OCI-LY7 (cell line): Measurements from ENCODE around the gene CRELD2. TPM values are rescaled to one million over a fixed set of nuclear protein-coding genes. Genes with fewer than 3 reads are reported as not detected.

Source experiments
- BruUV-seq: library from RNA; stranded (reverse); fragments of 400-500 nt; replicated peaks from 2 replicates; lab custom pipeline; 2021; lab: Mats Ljungman, UMichigan
- CTCF ChIA-PET: fragments of 300-600 bp; sonication (Branson Sonifier 250); formaldehyde crosslinking; loops from one replicate; lab custom pipeline; 2022; ENCODE audit warnings: antibody characterized with exemption; ENCODE audit not compliant: unreplicated experiment; lab: Charles Lee
- POLR2A ChIA-PET: fragments of 300-600 bp; sonication (Branson Sonifier 250); formaldehyde crosslinking; loops from one replicate; lab custom pipeline; 2022; ENCODE audit warnings: antibody characterized with exemption; lab: Charles Lee
- DNase-seq: peaks from one replicate; pipeline ENCODE4 v3.0.0-alpha.2; 2015; ENCODE audit warnings: low spot score
- H2AFZ ChIP-seq: fragments of 200-600 bp; sonication (generic), shearing (Covaris generic); 2 replicates; pipeline ENCODE4 v1.6.1; 2014; ENCODE audit warnings: mild to moderate bottlenecking, antibody characterized with exemption, low read length, moderate library complexity
- H3K27ac ChIP-seq: fragments of 200-600 bp; sonication (generic); 2 replicates; pipeline ENCODE4 v1.5.1; 2014; ENCODE audit warnings: mixed run types, low read depth, mild to moderate bottlenecking, moderate library complexity, low read length, inconsistent platforms; ENCODE audit not compliant: poor library complexity, severe bottlenecking
- H3K36me3 ChIP-seq: fragments of 200-600 bp; sonication (generic); 2 replicates; pipeline ENCODE4 v1.6.1; 2014; ENCODE audit warnings: mild to moderate bottlenecking, antibody characterized with exemption, low read length, moderate library complexity, mixed read lengths; ENCODE audit not compliant: insufficient read depth
- H3K4me1 ChIP-seq: fragments of 200-600 bp; sonication (generic); 2 replicates; pipeline ENCODE4 v1.5.1; 2014; ENCODE audit warnings: mild to moderate bottlenecking, low read length; ENCODE audit not compliant: insufficient read depth, poor library complexity, severe bottlenecking
- H3K4me2 ChIP-seq: fragments of 200-600 bp; sonication (generic); 2 replicates; pipeline ENCODE4 v1.6.1; 2014; ENCODE audit warnings: mild to moderate bottlenecking, low read length
- H3K4me3 ChIP-seq: fragments of 200-600 bp; sonication (generic); 2 replicates; pipeline ENCODE4 v1.5.1; 2014; ENCODE audit warnings: mild to moderate bottlenecking, low read depth, low read length; ENCODE audit not compliant: poor library complexity, severe bottlenecking
- H3K79me2 ChIP-seq: fragments of 200-600 bp; sonication (generic); 2 replicates; pipeline ENCODE4 v1.6.1; 2016; ENCODE audit warnings: low read depth, mild to moderate bottlenecking, low read length, moderate library complexity, mixed read lengths; ENCODE audit not compliant: insufficient read depth
- H3K9me2 ChIP-seq: fragments of 200-600 bp; sonication (generic); 2 replicates; pipeline ENCODE4 v1.6.1; 2016; ENCODE audit warnings: mild to moderate bottlenecking, low read length, mixed read lengths; ENCODE audit not compliant: insufficient read depth
- H3K9me3 ChIP-seq: fragments of 200-600 bp; sonication (generic); 2 replicates; pipeline ENCODE4 v1.6.1; 2014; ENCODE audit warnings: mild to moderate bottlenecking, mixed run types, low read length, mixed read lengths
- H4K20me1 ChIP-seq: fragments of 200-600 bp; sonication (generic); 2 replicates; pipeline ENCODE4 v1.6.1; 2014; ENCODE audit warnings: mild to moderate bottlenecking, antibody characterized with exemption, low read length, moderate library complexity, mixed read lengths; ENCODE audit not compliant: insufficient read depth
- CTCF ChIP-seq: fragments of 200-600 bp; sonication (generic); conservative IDR thresholded peaks from 2 replicates; pipeline ENCODE4 v1.5.1; 2014; ENCODE audit warnings: mild to moderate bottlenecking, antibody characterized with exemption, low read length, moderate library complexity, mixed read lengths
- EZH2phosphoT487 ChIP-seq: fragments of 200-600 bp; sonication (generic); IDR thresholded peaks from 2 replicates; pipeline ENCODE4 v1.6.1; 2018; ENCODE audit warnings: low read depth, borderline replicate concordance, mild to moderate bottlenecking, mixed run types, antibody characterized with exemption, low read length, moderate library complexity, mixed read lengths
- intact Hi-C: fragments of 100-400 bp; cut with micrococcal nuclease; formaldehyde crosslinking; loops from one replicate; pipeline ENCODE4 v1.10.0; 2022; ENCODE audit not compliant: unreplicated experiment
- total RNA-seq, 2 experiments: library from RNA; depleted of rRNA in 1 of 2; stranded (reverse); fragments of >200 nt in 1 of 2; shearing (Covaris generic) in 1 of 2; gene quantifications; 2 replicates each; pipeline ENCODE4 v1.2.3, GENCODE V29; 2014 to 2022

The CRELD2 gene
- total RNA-seq, 2 experiments from 2014 or later: 32.0 to 32.5 TPM

- peaks cover 48% of the 10 kb centered on the region for H3K4me1 ChIP-seq
- H3K9me3 ChIP-seq: no peaks in the 10 kb centered on the region
- no peaks in the 10 kb centered on the region for H3K36me3 ChIP-seq
- no peaks in the 10 kb centered on the region for H4K20me1 ChIP-seq
- no peaks in the 10 kb centered on the region for H3K79me2 ChIP-seq
- ChIA-PET CTCF (interaction anchor here (0.6 kb wide), 1 partner anchor 71 kb away, joined by 3 read pairs; no protein-coding TSS in a partner anchor), POLR2A (interaction anchor here (0.7 to 0.8 kb wide), 3 partner anchors 55 to 597 kb away, joined by 3 to 4 read pairs (median 3); no protein-coding TSS in a partner anchor)
- no TSS peak for BruUV-seq
- peak overlapping the region; percentile 92 for H3K27ac ChIP-seq
- intact Hi-C loops: loop anchor here (1.0 to 5.0 kb wide), 2 partner anchors 158 to 222 kb away; no protein-coding TSS in a partner anchor
- H2AFZ ChIP-seq: peak overlapping the region; percentile 80
- no peaks in the 10 kb centered on the region for H3K9me2 ChIP-seq
- H3K4me2 ChIP-seq: peak overlapping the region; percentile 75
- TF ChIP-seq EZH2phosphoT487: no peak
- no peak for TF ChIP-seq CTCF
- H3K4me3 ChIP-seq: peak overlapping the region; percentile 59
- DNase-seq: peak; percentile 91
Observed at GRCh38 chr22:49925525-49926128, 7.2 kb downstream of the CRELD2 start.

DNA sequence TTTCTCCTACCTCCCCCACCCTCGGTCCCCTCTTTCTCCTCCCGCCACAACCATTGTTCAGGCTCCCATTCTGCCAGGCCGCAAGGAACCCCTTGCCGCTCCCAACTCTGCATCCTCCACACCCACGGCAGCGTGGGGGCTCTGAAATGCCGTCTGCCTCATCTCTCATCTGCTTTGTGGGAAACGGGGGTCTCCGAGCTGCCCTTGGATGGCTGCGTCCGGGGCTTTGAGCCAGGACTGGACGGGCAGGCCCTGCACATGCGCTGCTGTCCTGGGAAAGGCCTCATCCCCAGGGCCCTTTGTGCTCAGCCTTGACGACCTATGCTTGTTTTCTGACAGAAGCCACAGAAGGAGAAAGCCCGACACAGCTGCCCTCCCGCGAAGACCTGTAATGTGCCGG is 8.5 kb downstream of the CRELD2 start:
- POLR2A ChIA-PET: no interaction called here
- Histone ChIP-seq H4K20me1 (no peaks in the 10 kb centered on the region), H3K4me2 (no peak overlapping the region), H2AFZ (no peak overlapping the region), H3K27ac (no peak overlapping the region), H3K36me3 (no peaks in the 10 kb centered on the region), H3K9me2 (no peaks in the 10 kb centered on the region), H3K9me3 (no peaks in the 10 kb centered on the region), H3K79me2 (no peaks in the 10 kb centered on the region), H3K4me3 (no peak overlapping the region), H3K4me1 (peaks cover 61% of the 10 kb centered on the region)
- intact Hi-C loops: loop anchor here (5.0 kb wide), 1 partner anchor 220 kb away; no protein-coding TSS in a partner anchor
- BruUV-seq: no TSS peak
- DNase-seq: no peak
- CTCF ChIA-PET: no interaction called here
- no peak for TF ChIP-seq EZH2phosphoT487
- TF ChIP-seq CTCF: no peak

DNA sequence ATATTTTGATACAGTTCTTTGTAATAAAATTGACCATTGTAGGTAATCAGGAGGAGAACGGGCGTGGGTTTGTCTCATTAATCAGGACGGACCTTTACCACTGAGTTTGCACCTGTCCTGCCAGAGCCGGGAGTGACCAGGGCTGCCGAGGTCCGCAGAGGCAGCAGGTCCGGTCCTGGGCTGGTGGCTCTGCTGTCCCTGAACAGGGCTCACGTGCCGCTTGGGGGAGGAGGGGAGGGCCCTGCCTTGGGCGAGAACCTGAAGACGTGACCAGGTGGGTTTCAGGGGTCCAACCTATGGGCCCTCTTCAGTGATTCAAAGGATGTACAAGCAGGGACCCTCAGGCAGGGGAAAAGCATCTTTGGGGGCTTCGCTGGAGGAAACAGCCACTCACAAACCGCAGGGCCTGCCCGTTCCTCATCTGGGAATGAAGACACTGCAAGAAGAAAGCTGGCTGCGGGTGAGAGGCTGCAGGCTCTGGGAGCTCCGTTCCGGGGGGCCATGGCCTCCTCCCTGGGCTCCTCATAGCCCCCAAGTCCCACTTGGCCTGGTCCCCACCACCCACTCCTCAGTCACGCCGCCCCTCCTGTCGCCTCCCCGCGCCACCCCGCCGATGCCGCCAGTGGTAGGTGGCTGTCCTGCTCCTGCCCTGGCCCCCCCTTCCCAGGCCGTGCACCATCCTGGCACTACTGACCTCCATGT is 9.2 kb downstream of the CRELD2 start:
- Histone ChIP-seq H3K4me2 (no peak overlapping the region), H3K4me1 (peaks cover 68% of the 10 kb centered on the region)

More for the DNA sequence above, 9.2 kb downstream of the CRELD2 start:
- Histone ChIP-seq H3K4me3 (no peak overlapping the region), H3K36me3 (no peaks in the 10 kb centered on the region), H4K20me1 (no peaks in the 10 kb centered on the region), H2AFZ (no peak overlapping the region), H3K27ac (no peak overlapping the region), H3K79me2 (no peaks in the 10 kb centered on the region), H3K9me3 (no peaks in the 10 kb centered on the region), H3K9me2 (no peaks in the 10 kb centered on the region)
- TF ChIP-seq CTCF (no peak), EZH2phosphoT487 (no peak)
- no peak for DNase-seq
- ChIA-PET POLR2A (no interaction called here), CTCF (no interaction called here)
- intact Hi-C loops: loop anchor here (5.0 kb wide), 1 partner anchor 220 kb away; no protein-coding TSS in a partner anchor
- no TSS peak for BruUV-seq
